Panc1 (cell line): ENCODE results near the gene RAP1GDS1. TPM values are rescaled to one million over a fixed set of nuclear protein-coding genes. Genes with fewer than 3 reads are reported as not detected.

Experiments used
- ATAC-seq: fragments of 200-7000 bp; cut with Tn5 transposase; 2 replicates; pipeline ENCODE4 v1.9.1; 2020; ENCODE audit warnings: mild to moderate bottlenecking, moderate library complexity
- BruUV-seq: library from RNA; stranded (reverse); fragments of 400-500 nt; replicated peaks from 2 replicates; lab custom pipeline; 2021; lab: Mats Ljungman, UMichigan
- CTCF ChIA-PET: fragments of 300-600 bp; sonication (Branson Sonifier 250); formaldehyde crosslinking; loops from one replicate; lab custom pipeline; 2022; ENCODE audit warnings: antibody characterized with exemption; lab: Charles Lee
- POLR2A ChIA-PET: fragments of 300-600 bp; sonication (Branson Sonifier 250); formaldehyde crosslinking; loops from one replicate; lab custom pipeline; 2022; ENCODE audit warnings: antibody characterized with exemption; lab: Charles Lee
- DNase-seq: peaks from one replicate; pipeline ENCODE4 v3.0.0-alpha.2; 2010; ENCODE audit warnings: low read depth, low spot score
- H3K27ac ChIP-seq: 2 replicates; pipeline ENCODE4 v1.5.1; 2011; ENCODE audit warnings: mild to moderate bottlenecking, low read length, inconsistent platforms
- H3K27me3 ChIP-seq: fragments of 200-500 bp; sonication (Bioruptor generic); 2 replicates; pipeline ENCODE4 v1.6.0; 2014; ENCODE audit warnings: low read length, inconsistent platforms; ENCODE audit not compliant: control insufficient read depth, insufficient read depth
- H3K36me3 ChIP-seq: fragments of 200-500 bp; sonication (Bioruptor generic); 2 replicates; pipeline ENCODE4 v1.5.1; 2014; ENCODE audit warnings: inconsistent platforms, mild to moderate bottlenecking, low read length, moderate library complexity; ENCODE audit not compliant: control insufficient read depth, insufficient read depth
- H3K4me1 ChIP-seq: 2 replicates; pipeline ENCODE4 v1.5.1; 2011; ENCODE audit warnings: inconsistent platforms, mild to moderate bottlenecking, low read length, moderate library complexity; ENCODE audit not compliant: control insufficient read depth, insufficient read depth
- H3K4me3 ChIP-seq, 2 experiments: 2 replicates each; pipeline ENCODE4 v1.5.1; 2011 to 2012; ENCODE audit warnings: low read depth in 2 of 2, low read length in 2 of 2, mild to moderate bottlenecking in 2 of 2, inconsistent platforms in 1 of 2, moderate library complexity in 1 of 2
- H3K9me3 ChIP-seq: fragments of 200-500 bp; sonication (Bioruptor generic); 2 replicates; pipeline ENCODE4 v1.5.1; 2014; ENCODE audit warnings: low read depth, mild to moderate bottlenecking, inconsistent platforms, low read length, moderate library complexity; ENCODE audit not compliant: control insufficient read depth, insufficient read depth
- POLR2AphosphoS5 ChIP-seq: IDR thresholded peaks from 2 replicates; pipeline ENCODE4 v1.6.1; 2012; ENCODE audit warnings: mild to moderate bottlenecking, low read depth, low read length, moderate library complexity
- REST ChIP-seq, 2 experiments: IDR thresholded peaks; 2 replicates each; pipeline ENCODE4 v1.6.1; 2011 to 2012; ENCODE audit warnings: low read depth in 2 of 2, control low read depth in 1 of 2, low read length in 1 of 2, mild to moderate bottlenecking in 1 of 2, moderate library complexity in 1 of 2; ENCODE audit not compliant: insufficient read depth in 1 of 2
- SIN3A ChIP-seq: IDR thresholded peaks from 2 replicates; pipeline ENCODE4 v1.6.1; 2012; ENCODE audit warnings: low read depth, mild to moderate bottlenecking, low read length, moderate library complexity, borderline replicate concordance; ENCODE audit not compliant: insufficient read depth
- TCF7L2 ChIP-seq: IDR thresholded peaks from 2 replicates; pipeline ENCODE4 v1.6.1; 2011; ENCODE audit warnings: mild to moderate bottlenecking, low read depth, low read length, inconsistent platforms
- in situ Hi-C: cut with HindIII; loops from 2 replicates; pipeline ENCODE4 v1.10.0; 2016; ENCODE audit warnings: low sequenced_read_pairs, low pct_unique_long_range_greater_than_20kb
- intact Hi-C: fragments of 100-400 bp; cut with micrococcal nuclease; formaldehyde crosslinking; loops from one replicate; pipeline ENCODE4 v1.10.0; 2022; ENCODE audit not compliant: unreplicated experiment
- total RNA-seq: library from RNA; stranded (reverse); gene quantifications from one replicate; pipeline ENCODE4 v1.2.1, GENCODE V29; 2021; ENCODE audit not compliant: unreplicated experiment
- TF ChIP-seq, protein P1 (sequence below): fragments of 450-650 bp; IDR thresholded peaks from 2 replicates; pipeline ENCODE4 v1.5.1; 2017; ENCODE audit warnings: mild to moderate bottlenecking

RAP1GDS1 gene
- total RNA-seq, 1 experiment from 2014 or later: 39.7 TPM

DNA sequence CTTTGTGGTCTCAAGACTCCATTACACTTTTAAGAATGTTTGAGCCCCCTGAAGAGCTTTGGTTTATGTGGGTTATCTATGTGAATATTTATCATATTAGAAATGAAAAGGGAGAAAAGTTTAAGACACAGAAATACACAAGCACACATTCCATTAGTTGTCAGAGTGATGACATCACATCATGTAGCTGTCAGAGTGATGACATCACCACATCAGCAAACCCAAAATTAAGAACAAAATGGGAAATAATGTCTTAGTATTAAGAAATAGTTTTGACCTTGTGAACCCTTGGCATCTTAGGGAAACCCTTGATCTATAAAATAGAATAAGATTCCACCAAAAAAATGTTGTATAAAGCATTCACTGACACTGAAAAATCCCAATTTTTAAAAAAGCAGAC lies 201.3 kb downstream of the RAP1GDS1 start:
- Histone ChIP-seq H3K27me3 (no peaks in the 10 kb centered on the region), H3K27ac (no peak overlapping the region), H3K36me3 (no peaks in the 10 kb centered on the region), H3K9me3 (no peaks in the 10 kb centered on the region), H3K4me3 (no peak overlapping the region), H3K4me1 (no peaks in the 10 kb centered on the region)
- CTCF ChIA-PET: no interaction called here
- intact Hi-C loops (loop anchor here (10.0 kb wide), 3 partner anchors 192 to 472 kb away; partner anchors contain the start of gene TSPAN5), in situ Hi-C loops (no loop called here)
- POLR2A ChIA-PET: no interaction called here
- TF ChIP-seq TCF7L2: no peak
- no TSS peak for BruUV-seq
- DNase-seq: no peak
- no peak for ATAC-seq

GRCh38 chr4:98466868-98467599 lies 205.8 kb downstream of the RAP1GDS1 start:
- intact Hi-C loops: loop anchor here (10.0 kb wide), 3 partner anchors 188 to 468 kb away; partner anchors contain the start of gene TSPAN5
- H3K9me3 ChIP-seq: no peaks in the 10 kb centered on the region
- no peak for TF ChIP-seq REST (IDR thresholded peaks at IDR 0.05; ENCODE audit: insufficient read depth in 1 of 2, low read depth in 2 of 2, low read length in 1 of 2)
- TF ChIP-seq, protein P1, sequence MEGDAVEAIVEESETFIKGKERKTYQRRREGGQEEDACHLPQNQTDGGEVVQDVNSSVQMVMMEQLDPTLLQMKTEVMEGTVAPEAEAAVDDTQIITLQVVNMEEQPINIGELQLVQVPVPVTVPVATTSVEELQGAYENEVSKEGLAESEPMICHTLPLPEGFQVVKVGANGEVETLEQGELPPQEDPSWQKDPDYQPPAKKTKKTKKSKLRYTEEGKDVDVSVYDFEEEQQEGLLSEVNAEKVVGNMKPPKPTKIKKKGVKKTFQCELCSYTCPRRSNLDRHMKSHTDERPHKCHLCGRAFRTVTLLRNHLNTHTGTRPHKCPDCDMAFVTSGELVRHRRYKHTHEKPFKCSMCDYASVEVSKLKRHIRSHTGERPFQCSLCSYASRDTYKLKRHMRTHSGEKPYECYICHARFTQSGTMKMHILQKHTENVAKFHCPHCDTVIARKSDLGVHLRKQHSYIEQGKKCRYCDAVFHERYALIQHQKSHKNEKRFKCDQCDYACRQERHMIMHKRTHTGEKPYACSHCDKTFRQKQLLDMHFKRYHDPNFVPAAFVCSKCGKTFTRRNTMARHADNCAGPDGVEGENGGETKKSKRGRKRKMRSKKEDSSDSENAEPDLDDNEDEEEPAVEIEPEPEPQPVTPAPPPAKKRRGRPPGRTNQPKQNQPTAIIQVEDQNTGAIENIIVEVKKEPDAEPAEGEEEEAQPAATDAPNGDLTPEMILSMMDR: no peak
- no peak for TF ChIP-seq POLR2AphosphoS5
- no peak for TF ChIP-seq TCF7L2
- no peak for TF ChIP-seq SIN3A
- ChIA-PET POLR2A (interaction anchor here (0.6 kb wide), 1 partner anchor 399 kb away, joined by 3 read pairs; no protein-coding TSS in a partner anchor), CTCF (interaction anchor here (0.9 kb wide), 1 partner anchor 191 kb away, joined by 7 read pairs; the partner anchor contains the start of gene TSPAN5)
- no peaks in the 10 kb centered on the region for H3K27me3 ChIP-seq
- no TSS peak for BruUV-seq
- H3K36me3 ChIP-seq: no peaks in the 10 kb centered on the region; the same call in 1 of the 2 replicates
- in situ Hi-C loops: no loop called here
- H3K4me3 ChIP-seq: no peak overlapping the region
- peaks cover 3% of the 10 kb centered on the region; the same call in 1 of the 2 replicates for H3K4me1 ChIP-seq
- ATAC-seq (no peak; the same call in 1 of the 2 replicates), DNase-seq (no peak)
- H3K27ac ChIP-seq: no peak overlapping the region
